Endodermal cell (in vitro differentiated cells): ENCODE data around the gene HIBADH. TPM values are rescaled to one million over a fixed set of nuclear protein-coding genes. Genes with fewer than 3 reads are reported as not detected.

ENCODE experiments used
- DNase-seq: peaks from one replicate; pipeline ENCODE4 v3.0.0-alpha.2; 2017
- H3K27ac ChIP-seq: 2 replicates; pipeline ENCODE4 v1.5.1; 2013; ENCODE audit warnings: mild to moderate bottlenecking, low read depth, low read length, moderate library complexity
- H3K27me3 ChIP-seq: 2 replicates; pipeline ENCODE4 v1.6.1; 2013; ENCODE audit warnings: mild to moderate bottlenecking, low read length, moderate library complexity; ENCODE audit not compliant: insufficient read depth, control insufficient read depth, poor library complexity, severe bottlenecking
- H3K36me3 ChIP-seq: 2 replicates; pipeline ENCODE4 v1.7.0; 2013; ENCODE audit warnings: mild to moderate bottlenecking, low read length, moderate library complexity; ENCODE audit not compliant: control insufficient read depth, insufficient read depth
- H3K4me1 ChIP-seq: one replicate; pipeline ENCODE4 v1.7.0; 2013; ENCODE audit warnings: low read length; ENCODE audit not compliant: control insufficient read depth, insufficient read depth
- H3K4me3 ChIP-seq: 2 replicates; pipeline ENCODE4 v1.5.1; 2013; ENCODE audit warnings: mild to moderate bottlenecking, low read length, moderate library complexity
- H3K9ac ChIP-seq: 2 replicates; pipeline ENCODE4 v1.6.1; 2013; ENCODE audit warnings: mild to moderate bottlenecking, low read length, moderate library complexity; ENCODE audit not compliant: poor library complexity, severe bottlenecking; ENCODE audit errors: extremely low read depth
- H3K9me3 ChIP-seq: 2 replicates; pipeline ENCODE4 v1.6.1; 2013; ENCODE audit warnings: mild to moderate bottlenecking, low read length, moderate library complexity; ENCODE audit not compliant: control insufficient read depth
- H3K27ac Mint-ChIP-seq: 2 replicates; pipeline ENCODE4 v1.8.0; 2020; ENCODE audit warnings: mixed read lengths
- H3K27me3 Mint-ChIP-seq: 2 replicates; pipeline ENCODE4 v1.8.0; 2021; ENCODE audit warnings: mild to moderate bottlenecking, mixed read lengths; ENCODE audit not compliant: insufficient read depth
- H3K36me3 Mint-ChIP-seq: 2 replicates; pipeline ENCODE4 v1.8.0; 2020; ENCODE audit warnings: low read depth, mixed read lengths
- H3K4me1 Mint-ChIP-seq: 2 replicates; pipeline ENCODE4 v1.8.0; 2020; ENCODE audit warnings: mixed read lengths
- H3K4me3 Mint-ChIP-seq: 2 replicates; pipeline ENCODE4 v1.8.0; 2020; ENCODE audit warnings: mild to moderate bottlenecking, moderate library complexity, mixed read lengths
- H3K9me3 Mint-ChIP-seq: 2 replicates; pipeline ENCODE4 v1.8.0; 2020; ENCODE audit warnings: mild to moderate bottlenecking, mixed read lengths
- CTCF ChIP-seq: fragments of 200-600 bp; sonication (generic); conservative IDR thresholded peaks from 2 replicates; pipeline ENCODE4 v1.5.0; 2021; ENCODE audit warnings: antibody characterized with exemption, mild to moderate bottlenecking
- WGBS, 2 experiments: methylation state at CpG; one replicate each; pipeline versions ENCODE4 v1.1.5 to v1.1.7; 2013; ENCODE audit warnings: missing lambda C conversion rate in 2 of 2, mixed read lengths in 1 of 2; ENCODE audit not compliant: insufficient coverage in 1 of 2, insufficient read length in 1 of 2; 5-methylcytosine and 5-hydroxymethylcytosine counted together
- total RNA-seq, 2 donors: library from RNA; stranded (reverse); fragmentation: NEBNext Ultra II Directional in 1 of 2; extraction: Animal tissue kit (Norgen Biotek cat#: 25700) in 1 of 2; gene quantifications; 2 replicates in 1 of 2; 3 replicates in 1 of 2; pipeline ENCODE4 v1.2.1, GENCODE V29; 2021

HIBADH gene
- total RNA-seq, 2 donors from 2014 or later = 48.3 to 78.1 TPM

GRCh38 chr7:27704422-27705199, 41.9 kb upstream of the HIBADH start:
- no peak overlapping the region for H3K4me3 Mint-ChIP-seq
- WGBS, 2 experiments = 93 to 100% methylated on average over 2 of the region's 3 CpGs
- H3K9me3 Mint-ChIP-seq = no peaks in the 10 kb centered on the region
- no peak for DNase-seq
- H3K36me3 Mint-ChIP-seq = no peaks in the 10 kb centered on the region
- Histone ChIP-seq H3K27me3 (no peaks in the 10 kb centered on the region), H3K4me3 (no peak overlapping the region), H3K9ac (no peak overlapping the region), H3K9me3 (no peaks in the 10 kb centered on the region), H3K27ac (no peak overlapping the region), H3K36me3 (no peaks in the 10 kb centered on the region), H3K4me1 (no peaks in the 10 kb centered on the region)
- no peak for TF ChIP-seq CTCF
- no peaks in the 10 kb centered on the region for H3K27me3 Mint-ChIP-seq
- H3K27ac Mint-ChIP-seq = no peak overlapping the region
- peaks cover 11% of the 10 kb centered on the region for H3K4me1 Mint-ChIP-seq

- Histone ChIP-seq H3K36me3 (no peaks in the 10 kb centered on the region), H3K27ac (no peak overlapping the region), H3K9ac (no peak overlapping the region), H3K4me1 (no peaks in the 10 kb centered on the region), H3K27me3 (no peaks in the 10 kb centered on the region), H3K4me3 (no peak overlapping the region), H3K9me3 (no peaks in the 10 kb centered on the region)
- peaks cover 11% of the 10 kb centered on the region for H3K4me1 Mint-ChIP-seq
- DNase-seq = no peak
- no peak for TF ChIP-seq CTCF
- H3K4me3 Mint-ChIP-seq = no peak overlapping the region
- H3K27me3 Mint-ChIP-seq = no peaks in the 10 kb centered on the region
- no peak overlapping the region for H3K27ac Mint-ChIP-seq
- H3K36me3 Mint-ChIP-seq = no peaks in the 10 kb centered on the region
- WGBS, 2 experiments = 86% methylated on average over 1 of the region's 1 CpG; no CpG with 5 or more reads in 1 of the 2 experiments
- H3K9me3 Mint-ChIP-seq = no peaks in the 10 kb centered on the region
Observed at GRCh38 chr7:27703181-27703580, 40.5 kb upstream of the HIBADH start.

- H3K27ac Mint-ChIP-seq = no peak overlapping the region
- no peak for DNase-seq
- Histone ChIP-seq H3K4me1 (no peaks in the 10 kb centered on the region), H3K27me3 (no peaks in the 10 kb centered on the region), H3K27ac (no peak overlapping the region), H3K9ac (no peak overlapping the region), H3K9me3 (no peaks in the 10 kb centered on the region), H3K4me3 (no peak overlapping the region), H3K36me3 (no peaks in the 10 kb centered on the region)
- no peaks in the 10 kb centered on the region for H3K36me3 Mint-ChIP-seq
- H3K4me1 Mint-ChIP-seq = peaks cover 11% of the 10 kb centered on the region
- TF ChIP-seq CTCF = no peak
- H3K27me3 Mint-ChIP-seq = no peaks in the 10 kb centered on the region
- no peak overlapping the region for H3K4me3 Mint-ChIP-seq
- no peaks in the 10 kb centered on the region for H3K9me3 Mint-ChIP-seq
- WGBS, 2 experiments = 91 to 98% methylated on average over 4 to 6 of the region's 6 CpGs
Observed at GRCh38 chr7:27700501-27700900, 37.8 kb upstream of the HIBADH start.
